ENCODE results near the gene ALDOC.
A peak's percentile ranks its signal among the peaks of the same experiment; 100 is the strongest.

Gene ALDOC

DNA sequence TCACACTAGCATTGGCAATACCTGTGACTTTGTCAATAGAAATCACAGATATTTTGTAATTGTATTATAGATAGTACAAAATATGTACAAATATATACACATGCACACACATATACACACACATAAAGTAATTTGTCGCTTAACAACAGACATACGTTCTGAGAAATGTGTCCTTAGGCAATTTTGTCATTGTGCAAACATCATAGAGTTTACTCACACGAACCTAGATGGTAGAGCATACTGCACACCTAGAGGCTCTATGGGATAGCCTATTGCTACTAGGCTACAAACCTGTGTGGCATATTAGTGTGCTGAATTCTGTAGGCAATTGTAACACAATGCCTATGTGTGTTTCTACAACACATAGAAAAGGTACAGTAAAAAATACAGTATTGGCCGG, 35.3 kb downstream of the ALDOC start:
- no peak for DNase-seq
- no peak for TF ChIP-seq GATA1 (IDR thresholded peaks at IDR 0.05; ENCODE audit: low read depth, low read length)
- no peak for TF ChIP-seq POLR2A (IDR thresholded peaks at IDR 0.05; ENCODE audit: low read length)

DNA sequence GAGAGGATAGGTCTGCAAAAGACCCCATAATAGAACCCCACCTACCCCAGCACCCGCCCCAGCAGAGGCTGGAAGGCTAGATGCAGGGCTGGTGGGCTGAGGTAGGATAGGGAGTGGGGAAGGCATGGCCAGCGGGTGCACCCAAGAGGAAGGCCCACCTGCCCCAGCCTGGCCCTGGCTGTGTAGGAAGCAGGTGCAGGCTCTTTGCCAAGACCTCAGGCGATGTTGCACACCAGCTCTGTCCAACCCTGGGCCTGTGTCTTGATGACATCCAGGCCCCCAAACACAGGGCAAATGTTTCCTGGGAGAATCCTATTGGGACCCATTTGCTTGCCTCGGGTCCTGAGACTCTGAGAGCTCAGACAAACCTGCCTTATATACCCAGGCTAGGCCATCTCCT, 36.5 kb downstream of the ALDOC start:
- DNase-seq, result no peak
- TF ChIP-seq POLR2A (IDR thresholded peaks at IDR 0.05; ENCODE audit: low read length) (no peak), GATA1 (IDR thresholded peaks at IDR 0.05; ENCODE audit: low read depth, low read length) (no peak)

DNA sequence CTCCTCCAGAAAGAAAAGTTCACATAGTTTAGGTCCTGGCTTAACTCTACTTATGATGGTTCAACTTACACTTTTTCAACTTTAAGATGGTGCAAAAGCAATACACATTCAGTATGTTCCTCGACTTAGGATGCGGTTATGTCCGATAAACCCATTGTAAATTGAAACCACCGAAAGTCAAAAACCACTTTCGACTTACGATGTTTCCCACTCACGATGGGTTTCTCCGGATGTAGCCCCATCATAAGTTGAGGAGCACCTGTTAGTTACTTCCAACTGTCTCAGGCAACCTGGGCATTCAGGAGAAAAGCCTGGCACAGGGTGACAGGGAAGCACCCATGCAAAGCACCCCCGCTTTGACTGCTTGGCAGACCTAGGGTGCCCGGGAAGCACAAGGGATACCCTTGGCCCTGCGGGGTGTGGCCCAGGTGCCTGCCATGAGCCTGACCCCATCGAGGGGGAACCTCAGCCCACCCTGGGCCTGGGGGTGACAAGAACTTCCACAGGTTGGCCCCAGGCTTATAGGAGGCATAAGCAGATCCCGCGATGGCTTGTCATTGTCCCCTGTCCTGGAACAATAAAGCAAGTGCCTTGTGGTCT, 38.3 kb downstream of the ALDOC start:
- no peak for DNase-seq
- no peak for TF ChIP-seq GATA1 (IDR thresholded peaks at IDR 0.05; ENCODE audit: low read depth, low read length)
- TF ChIP-seq POLR2A (IDR thresholded peaks at IDR 0.05; ENCODE audit: low read length), result no peak

DNA sequence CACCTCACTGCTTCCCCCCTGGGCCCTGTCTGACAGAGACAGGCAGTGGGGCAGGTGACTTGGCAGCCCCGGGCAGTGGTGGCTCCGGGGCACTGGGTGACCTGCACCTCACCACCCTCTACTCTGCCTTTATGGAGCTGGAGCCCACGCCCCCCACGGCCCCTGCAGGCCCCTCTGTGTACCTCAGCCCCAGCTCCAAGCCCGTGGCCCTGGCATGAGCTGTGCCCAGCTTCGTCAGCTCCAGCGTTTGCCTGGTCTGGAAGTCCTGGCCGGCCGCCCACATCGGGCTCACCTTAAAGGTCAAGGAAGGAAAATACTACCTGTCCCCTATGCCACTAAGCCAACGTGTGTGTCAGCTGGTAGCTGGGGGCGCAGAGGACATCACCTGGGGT, 39.5 kb downstream of the ALDOC start:
- TF ChIP-seq POLR2A (IDR thresholded peaks at IDR 0.05; ENCODE audit: low read length) (no peak), GATA1 (IDR thresholded peaks at IDR 0.05; ENCODE audit: low read depth, low read length) (no peak)
- no peak for DNase-seq

DNA sequence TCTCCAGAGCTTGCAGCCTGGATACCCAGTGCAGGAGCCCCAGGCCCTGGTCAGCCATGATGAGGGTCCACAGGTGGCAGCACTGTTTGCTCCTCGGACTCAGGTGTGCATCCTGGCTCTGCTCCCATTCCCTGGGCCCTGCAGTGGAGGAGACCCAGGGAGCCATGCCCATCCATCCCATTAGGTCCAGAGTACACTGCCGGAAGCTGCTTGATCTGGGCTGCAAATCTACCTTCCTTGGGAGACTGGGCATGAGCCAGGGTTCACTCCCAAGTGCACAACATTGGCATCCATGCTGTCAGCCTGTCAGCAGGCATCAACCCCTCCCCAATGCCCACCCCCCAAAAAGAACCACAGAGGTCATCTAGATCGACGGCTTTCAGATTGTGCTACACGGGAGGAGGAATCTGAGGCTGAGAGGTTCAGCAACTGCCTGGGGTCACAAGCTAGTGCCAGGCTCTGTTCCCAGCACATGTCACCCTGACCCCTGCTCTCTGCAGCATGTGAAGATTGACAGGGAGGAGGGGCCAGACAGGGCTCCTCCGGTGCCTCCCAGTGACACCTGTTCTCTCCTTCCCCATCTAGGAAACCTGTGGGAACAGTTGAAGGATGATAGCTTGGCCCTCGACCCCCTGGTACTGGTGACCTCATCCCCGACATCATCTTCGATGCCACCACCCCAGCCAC, 40.0 kb downstream of the ALDOC start:
- TF ChIP-seq POLR2A (IDR thresholded peaks at IDR 0.05; ENCODE audit: low read length) (no peak), GATA1 (IDR thresholded peaks at IDR 0.05; ENCODE audit: low read depth, low read length) (no peak)
- no peak for DNase-seq

DNA sequence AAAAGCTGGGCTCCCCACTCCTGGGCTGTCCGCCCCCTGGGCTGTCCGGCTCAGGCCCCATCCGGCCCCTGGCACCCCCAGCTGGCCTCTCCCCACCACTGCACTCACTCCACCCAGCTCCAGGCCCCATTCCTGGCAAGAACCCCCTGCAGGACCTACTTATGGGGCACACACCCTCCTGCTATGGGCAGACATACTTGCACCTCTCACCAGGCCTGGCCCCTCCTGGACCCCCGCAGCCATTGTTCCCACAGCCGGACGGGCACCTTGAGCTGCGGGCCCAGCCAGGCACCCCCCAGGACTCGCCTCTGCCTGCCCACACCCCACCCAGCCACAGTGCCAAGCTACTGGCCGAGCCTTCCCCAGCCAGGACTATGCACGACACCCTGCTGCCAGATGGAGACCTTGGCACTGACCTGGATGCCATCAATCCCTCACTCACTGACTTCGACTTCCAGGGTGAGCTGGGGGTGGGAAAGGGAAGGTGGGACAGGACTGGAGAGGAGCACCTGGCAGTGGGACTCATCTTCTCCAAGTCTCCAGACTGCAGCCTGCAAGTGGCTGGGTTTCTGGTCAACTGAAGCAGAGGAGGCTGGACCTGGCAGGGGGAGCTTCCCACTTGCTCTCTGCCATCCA, 41.8 kb downstream of the ALDOC start:
- DNase-seq, result no peak
- TF ChIP-seq POLR2A (IDR thresholded peaks at IDR 0.05; ENCODE audit: low read length) (no peak), GATA1 (IDR thresholded peaks at IDR 0.05; ENCODE audit: low read depth, low read length) (no peak)

DNA sequence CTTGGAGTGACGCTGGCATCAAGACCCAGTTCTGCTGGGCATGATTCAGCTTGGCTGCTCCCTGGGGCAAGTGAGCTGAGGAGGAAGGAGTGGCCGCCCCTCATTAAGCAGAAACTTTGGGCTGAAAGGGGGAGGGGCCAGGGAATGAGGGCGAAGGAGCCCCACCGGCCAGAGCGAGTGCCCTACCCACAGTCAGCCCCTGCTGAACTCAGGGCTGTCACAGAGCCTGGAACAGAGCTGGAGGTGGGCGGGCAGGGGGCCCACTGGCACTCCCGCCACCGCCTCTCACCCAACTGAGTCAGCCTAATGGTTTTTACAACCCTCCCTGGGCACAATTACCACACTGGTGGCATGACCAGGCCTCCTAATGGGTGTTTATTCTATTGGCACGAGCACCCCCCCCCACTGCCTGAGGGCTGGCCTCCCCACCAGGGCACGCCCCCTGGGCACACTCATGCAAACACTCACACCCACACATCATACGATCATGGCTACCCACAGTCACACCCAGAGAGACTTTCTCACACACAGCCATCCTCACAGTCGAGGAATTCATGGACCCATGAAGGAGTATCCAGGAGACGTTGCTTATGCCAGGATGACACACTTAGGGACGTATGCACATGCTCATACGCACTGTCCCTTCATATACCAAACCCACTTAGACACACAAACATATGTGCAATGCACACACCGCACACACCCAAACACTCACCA, 43.4 kb downstream of the ALDOC start:
- TF ChIP-seq POLR2A (IDR thresholded peaks at IDR 0.05; ENCODE audit: low read length) (no peak), GATA1 (IDR thresholded peaks at IDR 0.05; ENCODE audit: low read depth, low read length) (no peak)
- DNase-seq, result no peak

DNA sequence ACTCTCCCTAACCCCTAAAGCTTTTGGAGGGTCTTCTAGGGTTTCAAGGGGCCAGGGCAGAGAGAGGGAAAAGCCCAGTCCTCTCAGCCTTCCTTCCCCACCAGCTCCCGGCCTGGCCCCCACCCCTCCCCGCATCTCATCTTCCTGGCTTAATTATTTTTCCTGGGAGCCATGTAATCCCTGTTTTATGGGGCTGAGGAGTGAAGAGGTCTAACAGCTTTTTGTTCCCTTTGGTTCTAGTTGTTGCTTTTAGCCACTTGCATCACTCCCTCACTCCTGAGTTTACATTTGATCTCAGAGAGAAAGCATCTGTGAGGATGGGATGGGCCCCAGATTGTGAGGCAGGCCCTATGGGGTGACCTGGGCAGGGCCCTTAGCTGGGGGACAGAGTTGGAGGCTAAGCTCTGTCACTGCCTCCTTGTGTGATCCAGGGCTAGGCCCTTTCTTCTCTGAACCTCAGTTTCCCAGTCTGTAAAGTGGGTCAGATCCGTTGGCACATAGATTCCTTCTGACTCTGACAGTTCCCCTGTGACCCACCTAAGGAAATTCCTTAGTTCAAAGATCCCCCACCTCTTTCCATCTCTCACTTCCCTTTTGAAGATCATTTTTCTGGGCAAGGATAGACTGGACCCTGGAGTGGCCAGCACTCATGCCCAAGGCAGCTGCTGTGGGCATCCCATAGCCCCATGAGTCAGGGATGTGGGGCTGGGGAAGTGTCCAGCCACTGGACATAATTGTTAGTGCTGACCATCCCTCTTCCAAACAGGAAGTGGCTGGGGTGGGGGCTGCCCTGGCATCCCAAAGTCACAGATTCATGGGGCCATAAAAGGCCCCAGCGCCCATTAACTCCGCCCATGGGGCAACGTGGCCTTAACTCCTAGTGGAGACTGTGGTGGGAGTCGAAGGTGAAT, 44.4 kb downstream of the ALDOC start:
- TF ChIP-seq GATA1 (IDR thresholded peaks at IDR 0.05; ENCODE audit: low read depth, low read length), result no peak
- no peak for TF ChIP-seq POLR2A (IDR thresholded peaks at IDR 0.05; ENCODE audit: low read length)
- no peak for DNase-seq

DNA sequence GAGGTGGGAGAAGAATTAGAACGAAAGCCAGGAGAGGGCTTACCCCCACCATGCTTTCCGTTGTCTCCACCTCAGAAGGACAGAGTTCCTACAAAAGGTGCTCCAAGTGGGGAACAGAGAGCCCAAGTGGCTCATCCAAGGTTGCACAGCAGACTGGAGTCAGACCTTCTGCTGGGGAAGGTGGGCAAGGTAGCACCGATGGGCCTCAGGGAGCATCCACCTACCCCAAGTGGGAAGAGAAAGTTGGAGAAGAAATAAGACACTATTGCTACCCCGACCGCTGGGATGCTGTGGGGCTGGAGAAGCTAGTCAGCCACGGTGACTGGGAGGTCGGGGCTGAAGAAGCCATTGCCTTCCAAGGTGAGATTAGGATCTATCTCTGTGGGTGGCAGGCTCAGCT, 45.8 kb downstream of the ALDOC start:
- DNase-seq, result no peak
- TF ChIP-seq POLR2A (IDR thresholded peaks at IDR 0.05; ENCODE audit: low read length), result no peak

DNA sequence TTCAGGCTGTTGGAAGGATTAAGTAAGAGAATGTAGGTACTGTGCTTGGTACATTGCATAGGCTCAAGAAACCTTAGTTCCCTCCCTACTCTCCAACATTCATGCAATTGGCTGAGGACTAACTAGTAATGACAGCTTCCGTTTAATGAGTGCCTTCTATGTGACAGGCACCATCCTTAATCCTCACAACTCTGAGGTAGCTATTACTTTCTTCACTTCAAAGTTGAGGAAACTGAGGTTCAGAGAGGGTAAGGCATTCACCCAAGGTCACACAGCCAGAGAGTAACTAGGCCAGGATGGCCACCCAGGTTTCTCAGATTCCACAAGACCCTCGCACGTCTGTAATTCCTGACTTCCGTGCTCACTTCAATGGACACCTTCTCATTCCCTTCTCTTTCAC, 46.4 kb downstream of the ALDOC start:
- DNase-seq, result no peak
- TF ChIP-seq GATA1 (IDR thresholded peaks at IDR 0.05; ENCODE audit: low read depth, low read length) (no peak), POLR2A (IDR thresholded peaks at IDR 0.05; ENCODE audit: low read length) (no peak)

DNA sequence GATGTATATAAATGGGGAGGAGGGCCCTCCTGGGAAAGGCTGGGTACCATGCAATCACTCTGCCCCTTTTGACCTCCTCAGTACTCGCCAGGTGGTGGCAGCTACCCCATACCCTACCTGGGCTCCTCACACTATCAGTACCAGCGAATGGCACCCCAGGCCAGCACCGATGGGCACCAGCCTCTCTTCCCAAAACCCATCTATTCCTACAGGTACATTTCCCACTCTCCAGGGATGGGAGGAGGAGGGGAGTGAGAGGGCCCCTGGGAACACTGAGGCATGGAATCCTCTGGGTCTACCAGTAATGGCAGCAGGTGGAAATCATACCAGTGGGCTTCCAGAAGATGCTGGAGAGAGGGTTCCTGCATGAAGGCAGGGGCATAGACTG, 47.7 kb downstream of the ALDOC start:
- DNase-seq, result no peak
- TF ChIP-seq GATA1 (IDR thresholded peaks at IDR 0.05; ENCODE audit: low read depth, low read length) (no peak), POLR2A (IDR thresholded peaks at IDR 0.05; ENCODE audit: low read length) (no peak)

DNA sequence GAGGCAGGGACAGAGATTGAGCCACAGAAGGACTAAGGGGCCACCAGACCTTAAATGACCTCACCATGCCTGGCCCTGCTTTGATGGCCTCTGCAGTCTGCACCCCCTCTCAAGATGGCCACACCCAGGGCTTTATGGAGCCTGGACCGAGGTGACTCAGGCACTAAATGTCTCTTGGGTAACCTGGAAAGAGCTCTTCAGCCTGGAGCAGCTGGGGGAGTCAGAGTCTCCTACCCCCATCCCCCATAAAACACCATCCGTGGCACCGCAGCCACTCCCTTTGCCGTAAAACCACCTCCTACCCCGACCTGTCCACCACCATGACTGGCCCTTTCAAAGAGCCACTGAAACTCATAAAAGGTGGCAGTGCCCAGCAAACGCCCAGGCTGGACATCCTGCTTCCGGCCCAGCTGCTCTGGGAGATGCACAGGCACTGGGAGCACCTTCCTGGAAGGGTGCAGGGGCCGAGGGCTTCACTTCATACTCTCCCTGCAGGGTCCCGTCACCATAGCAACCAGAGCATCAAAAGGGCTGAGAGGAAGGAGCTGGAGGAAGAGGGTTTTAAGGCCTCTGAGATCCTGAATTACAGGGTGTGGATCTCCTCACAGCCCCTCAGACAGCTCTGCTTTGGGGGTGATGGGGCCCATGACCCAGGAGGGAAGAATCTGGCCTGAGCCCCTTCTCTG, 48.2 kb downstream of the ALDOC start:
- TF ChIP-seq GATA1 (IDR thresholded peaks at IDR 0.05; ENCODE audit: low read depth, low read length) (no peak), POLR2A (IDR thresholded peaks at IDR 0.05; ENCODE audit: low read length) (no peak)
- DNase-seq, result peak; percentile 30 to 33

DNA sequence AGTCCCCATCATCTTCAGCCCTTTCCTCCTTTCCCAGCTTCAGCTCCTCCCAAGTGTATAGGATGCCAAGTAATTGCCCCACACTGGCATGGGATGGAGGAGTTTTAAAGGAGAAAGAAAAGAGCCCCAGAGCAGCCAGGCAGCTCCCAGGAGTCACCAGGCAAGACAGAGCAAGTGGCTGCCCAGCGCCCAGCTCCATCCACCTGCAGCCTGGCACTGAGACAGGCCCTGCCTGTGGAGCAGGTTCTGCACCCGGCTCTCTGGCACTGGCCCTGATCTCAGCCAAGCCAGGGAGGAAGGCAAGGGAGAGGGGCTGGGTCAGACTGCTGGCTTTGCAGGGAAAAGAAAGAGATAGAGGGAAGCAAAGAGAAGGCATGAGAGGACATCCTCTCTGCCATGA, 48.8 kb downstream of the ALDOC start:
- TF ChIP-seq GATA1 (IDR thresholded peaks at IDR 0.05; ENCODE audit: low read depth, low read length), result no peak
- TF ChIP-seq POLR2A (IDR thresholded peaks at IDR 0.05; ENCODE audit: low read length), result no peak

More for the DNA sequence above, 48.8 kb downstream of the ALDOC start:
- no peak for DNase-seq

Measured in erythroblast (primary cell).